NCI-H1417 treated with DMSO at 0.1 percent for 48 hours (cell line): ENCODE data around the gene SLC7A6.

Experiments
- DNase-seq: peaks from one replicate; lab custom pipeline; 2025; lab: John Stamatoyannopoulos, UW

The SLC7A6 gene

GRCh38 chr16:68306633-68307032 is 42.3 kb downstream of the SLC7A6 start:
- no peak for DNase-seq

- DNase-seq: no peak
Measured at GRCh38 chr16:68309799-68310198, 45.5 kb downstream of the SLC7A6 start.

- no peak for DNase-seq
Measured at GRCh38 chr16:68310437-68310773, 46.1 kb downstream of the SLC7A6 start.

GRCh38 chr16:68310774-68311511 is 46.6 kb downstream of the SLC7A6 start, which contains the start of the genes PRMT7 and SLC7A6OS:
TSS of gene PRMT7 (plus strand) at chr16:68311019. CDS start at chr16:68315980, 4,961 bp downstream.
TSS of gene SLC7A6OS (minus strand) at chr16:68310946. CDS start at chr16:68310926, 20 bp downstream.
- DNase-seq: peak; percentile 66

GRCh38 chr16:68313116-68313515 is 48.8 kb downstream of the SLC7A6 start:
- DNase-seq: no peak

GRCh38 chr16:68319185-68319908 is 55.0 kb downstream of the SLC7A6 start:
- DNase-seq: no peak

GRCh38 chr16:68324336-68324735 is 60.0 kb downstream of the SLC7A6 start:
- DNase-seq: no peak

GRCh38 chr16:68324780-68325357 is 60.5 kb downstream of the SLC7A6 start:
- no peak for DNase-seq

- DNase-seq: peak; percentile 23
Measured at GRCh38 chr16:68328151-68328859, 64.0 kb downstream of the SLC7A6 start.

GRCh38 chr16:68328860-68329390 is 64.6 kb downstream of the SLC7A6 start:
- DNase-seq: no peak

GRCh38 chr16:68331879-68332410 is 67.6 kb downstream of the SLC7A6 start:
- DNase-seq: no peak

GRCh38 chr16:68332411-68333121 is 68.2 kb downstream of the SLC7A6 start:
- DNase-seq: no peak

GRCh38 chr16:68335175-68335574 is 70.8 kb downstream of the SLC7A6 start:
- DNase-seq: no peak

GRCh38 chr16:68338326-68339119 is 74.2 kb downstream of the SLC7A6 start:
- no peak for DNase-seq

- no peak for DNase-seq
Measured at GRCh38 chr16:68339214-68339613, 74.9 kb downstream of the SLC7A6 start.

- no peak for DNase-seq
Measured at GRCh38 chr16:68342620-68343019, 78.3 kb downstream of the SLC7A6 start.

- no peak for DNase-seq
Measured at GRCh38 chr16:68343137-68343536, 78.8 kb downstream of the SLC7A6 start.

GRCh38 chr16:68344252-68344651 is 79.9 kb downstream of the SLC7A6 start:
- no peak for DNase-seq

GRCh38 chr16:68345351-68345810 is 81.1 kb downstream of the SLC7A6 start:
- no peak for DNase-seq

- no peak for DNase-seq
Measured at GRCh38 chr16:68345958-68346635, 81.8 kb downstream of the SLC7A6 start.
